Measurements from ENCODE around the gene KAZN.

GRCh38 chr1:14954210-14954609 lies 355.7 kb downstream of the KAZN start:
- TF ChIP-seq POLR2AphosphoS5 (IDR thresholded peaks at IDR 0.05) (no peak), CTCF (IDR thresholded peaks at IDR 0.05) (no peak), POLR2A (IDR thresholded peaks at IDR 0.05) (no peak), EP300 (IDR thresholded peaks at IDR 0.05) (no peak)
